Smooth muscle cell (in vitro differentiated cells): ENCODE results near the gene AFAP1. TPM values are rescaled to one million over a fixed set of nuclear protein-coding genes. Genes with fewer than 3 reads are reported as not detected.

Source experiments
- DNase-seq: peaks from one replicate; lab custom pipeline; 2025; ENCODE audit not compliant: unreplicated experiment; lab: John Stamatoyannopoulos, UW
- H2AFZ ChIP-seq: fragments of 200-600 bp; sonication (generic); 2 replicates; pipeline ENCODE4 v1.6.0; 2016; ENCODE audit warnings: antibody characterized with exemption, low read depth, mild to moderate bottlenecking
- H3F3A ChIP-seq: fragments of 200-600 bp; sonication (generic); 2 replicates; pipeline ENCODE4 v1.6.0; 2017; ENCODE audit warnings: antibody characterized with exemption, low read depth
- H3K27ac ChIP-seq: fragments of 200-600 bp; sonication (generic); 2 replicates; pipeline ENCODE4 v1.5.1; 2016; ENCODE audit warnings: low read depth, mild to moderate bottlenecking
- H3K27me3 ChIP-seq: fragments of 200-600 bp; sonication (generic); 2 replicates; pipeline ENCODE4 v1.6.1; 2016; ENCODE audit warnings: low read depth, mild to moderate bottlenecking
- H3K36me3 ChIP-seq: fragments of 200-600 bp; sonication (generic); 2 replicates; pipeline ENCODE4 v1.5.1; 2016; ENCODE audit warnings: low read depth
- H3K4me1 ChIP-seq: fragments of 200-600 bp; sonication (generic); 2 replicates; pipeline ENCODE4 v1.5.1; 2016; ENCODE audit warnings: low read depth
- H3K4me2 ChIP-seq: fragments of 200-600 bp; sonication (generic); 2 replicates; pipeline ENCODE4 v1.6.0; 2016; ENCODE audit warnings: mild to moderate bottlenecking
- H3K4me3 ChIP-seq: fragments of 200-600 bp; sonication (generic); 2 replicates; pipeline ENCODE4 v1.5.1; 2016; ENCODE audit warnings: mild to moderate bottlenecking
- H3K79me2 ChIP-seq: fragments of 200-600 bp; sonication (generic); 2 replicates; pipeline ENCODE4 v1.6.0; 2016; ENCODE audit warnings: low read depth, mild to moderate bottlenecking
- H3K9ac ChIP-seq: fragments of 200-600 bp; sonication (generic); 2 replicates; pipeline ENCODE4 v1.6.0; 2016; ENCODE audit warnings: low read depth
- H3K9me3 ChIP-seq: fragments of 200-600 bp; sonication (generic); replicated peaks from 2 replicates; pipeline ENCODE4 v1.5.1; 2016; ENCODE audit warnings: low read depth
- H4K20me1 ChIP-seq: fragments of 200-600 bp; sonication (generic); 2 replicates; pipeline ENCODE4 v1.6.0; 2016; ENCODE audit warnings: low read depth
- CTCF ChIP-seq: fragments of 200-600 bp; sonication (generic); IDR thresholded peaks from 2 replicates; pipeline ENCODE4 v1.5.1; 2017; ENCODE audit warnings: borderline replicate concordance, mild to moderate bottlenecking, antibody characterized with exemption; ENCODE audit not compliant: insufficient read depth, poor library complexity, severe bottlenecking
- WGBS: methylation state at CpG from one replicate; pipeline ENCODE4 v1.1.7; 2016; ENCODE audit warnings: low lambda C conversion rate; 5-methylcytosine and 5-hydroxymethylcytosine counted together
- polyA plus RNA-seq: library from polyadenylated mRNA; unstranded; fragments of >200 nt; fragmentation: Nextera tagmentation; extraction: Ambion mirVana; gene quantifications from 2 replicates; pipeline ENCODE4 v1.2.1, GENCODE V29; 2016
- total RNA-seq: library from RNA; depleted of rRNA; stranded (reverse); fragments of >200 nt; gene quantifications from 2 replicates; pipeline ENCODE4 v1.2.3, GENCODE V29; 2014

Gene AFAP1
- total and polyA plus RNA-seq, 2 experiments from 2014 or later: 12.6 to 24.8 TPM

- no peak for TF ChIP-seq CTCF
- Histone ChIP-seq H3K79me2 (peaks cover 13% of the 10 kb centered on the region), H3K36me3 (no peaks in the 10 kb centered on the region)
Measured at GRCh38 chr4:7845493-7846128, 94.0 kb downstream of the AFAP1 start.

GRCh38 chr4:7844594-7844991 lies 95.1 kb downstream of the AFAP1 start:
- Histone ChIP-seq H3K4me3 (no peak overlapping the region), H3K4me1 (peaks cover 23% of the 10 kb centered on the region), H3K27ac (peak overlapping the region; percentile 96), H3K27me3 (no peaks in the 10 kb centered on the region), H3K4me2 (peak overlapping the region; percentile 77), H3F3A (peaks cover 29% of the 10 kb centered on the region), H4K20me1 (no peaks in the 10 kb centered on the region), H3K36me3 (no peaks in the 10 kb centered on the region), H3K9ac (peak overlapping the region; percentile 51), H3K79me2 (peaks cover 10% of the 10 kb centered on the region), H2AFZ (no peak overlapping the region), H3K9me3 (no peaks in the 10 kb centered on the region)
- WGBS: 37% methylated on average over 11 of the region's 11 CpGs
- TF ChIP-seq CTCF: no peak
- no peak for DNase-seq

More at GRCh38 chr4:7845493-7846128, 94.0 kb downstream of the AFAP1 start:
- H3K9ac ChIP-seq: no peak overlapping the region
- H3K27me3 ChIP-seq: no peaks in the 10 kb centered on the region
- H3K9me3 ChIP-seq: no peaks in the 10 kb centered on the region
- peak overlapping the region; percentile 96 for H3K27ac ChIP-seq
- H2AFZ ChIP-seq: no peak overlapping the region
- peaks cover 21% of the 10 kb centered on the region for H3F3A ChIP-seq
- no peak overlapping the region for H3K4me3 ChIP-seq
- H3K4me2 ChIP-seq: no peak overlapping the region
- WGBS: 88% methylated on average over 13 of the region's 13 CpGs
- H4K20me1 ChIP-seq: no peaks in the 10 kb centered on the region
- no peak for DNase-seq
- peaks cover 22% of the 10 kb centered on the region for H3K4me1 ChIP-seq

GRCh38 chr4:7843831-7844593 lies 95.6 kb downstream of the AFAP1 start:
- peaks cover 8% of the 10 kb centered on the region for H3K79me2 ChIP-seq

More at GRCh38 chr4:7843831-7844593, 95.6 kb downstream of the AFAP1 start:
- H3K4me3 ChIP-seq: no peak overlapping the region
- peak; percentile 60 for TF ChIP-seq CTCF
- no peaks in the 10 kb centered on the region for H3K36me3 ChIP-seq
- H3K27me3 ChIP-seq: no peaks in the 10 kb centered on the region
- H3K9me3 ChIP-seq: no peaks in the 10 kb centered on the region
- H3K9ac ChIP-seq: peak overlapping the region; percentile 51
- H3K27ac ChIP-seq: peak overlapping the region; percentile 96
- DNase-seq: no peak
- peaks cover 23% of the 10 kb centered on the region for H3K4me1 ChIP-seq
- H4K20me1 ChIP-seq: no peaks in the 10 kb centered on the region
- no peak overlapping the region for H2AFZ ChIP-seq
- WGBS: 65% methylated on average over 11 of the region's 11 CpGs
- peak overlapping the region; percentile 77 for H3K4me2 ChIP-seq
- peaks cover 29% of the 10 kb centered on the region for H3F3A ChIP-seq
